ENCODE measurements around the gene LRP5. TPM values are rescaled to one million over a fixed set of nuclear protein-coding genes. Genes with fewer than 3 reads are reported as not detected.

The LRP5 gene
- total and polyA plus RNA-seq, 9 of the 15 experiments (the other 6 are each of a cell fraction or from before 2014, with no cell fraction given) = 0.48 to 44.2 (median 13.5) TPM

DNA sequence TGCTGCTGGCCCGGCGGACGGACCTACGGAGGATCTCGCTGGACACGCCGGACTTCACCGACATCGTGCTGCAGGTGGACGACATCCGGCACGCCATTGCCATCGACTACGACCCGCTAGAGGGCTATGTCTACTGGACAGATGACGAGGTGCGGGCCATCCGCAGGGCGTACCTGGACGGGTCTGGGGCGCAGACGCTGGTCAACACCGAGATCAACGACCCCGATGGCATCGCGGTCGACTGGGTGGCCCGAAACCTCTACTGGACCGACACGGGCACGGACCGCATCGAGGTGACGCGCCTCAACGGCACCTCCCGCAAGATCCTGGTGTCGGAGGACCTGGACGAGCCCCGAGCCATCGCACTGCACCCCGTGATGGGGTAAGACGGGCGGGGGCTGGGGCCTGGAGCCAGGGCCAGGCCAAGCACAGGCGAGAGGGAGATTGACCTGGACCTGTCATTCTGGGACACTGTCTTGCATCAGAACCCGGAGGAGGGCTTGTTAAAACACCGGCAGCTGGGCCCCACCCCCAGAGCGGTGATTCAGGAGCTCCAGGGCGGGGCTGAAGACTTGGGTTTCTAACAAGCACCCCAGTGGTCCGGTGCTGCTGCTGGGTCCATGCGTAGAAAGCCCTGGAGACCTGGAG, 74.1 kb downstream of the LRP5 start (continued):
- TF ChIP-seq, protein P1, sequence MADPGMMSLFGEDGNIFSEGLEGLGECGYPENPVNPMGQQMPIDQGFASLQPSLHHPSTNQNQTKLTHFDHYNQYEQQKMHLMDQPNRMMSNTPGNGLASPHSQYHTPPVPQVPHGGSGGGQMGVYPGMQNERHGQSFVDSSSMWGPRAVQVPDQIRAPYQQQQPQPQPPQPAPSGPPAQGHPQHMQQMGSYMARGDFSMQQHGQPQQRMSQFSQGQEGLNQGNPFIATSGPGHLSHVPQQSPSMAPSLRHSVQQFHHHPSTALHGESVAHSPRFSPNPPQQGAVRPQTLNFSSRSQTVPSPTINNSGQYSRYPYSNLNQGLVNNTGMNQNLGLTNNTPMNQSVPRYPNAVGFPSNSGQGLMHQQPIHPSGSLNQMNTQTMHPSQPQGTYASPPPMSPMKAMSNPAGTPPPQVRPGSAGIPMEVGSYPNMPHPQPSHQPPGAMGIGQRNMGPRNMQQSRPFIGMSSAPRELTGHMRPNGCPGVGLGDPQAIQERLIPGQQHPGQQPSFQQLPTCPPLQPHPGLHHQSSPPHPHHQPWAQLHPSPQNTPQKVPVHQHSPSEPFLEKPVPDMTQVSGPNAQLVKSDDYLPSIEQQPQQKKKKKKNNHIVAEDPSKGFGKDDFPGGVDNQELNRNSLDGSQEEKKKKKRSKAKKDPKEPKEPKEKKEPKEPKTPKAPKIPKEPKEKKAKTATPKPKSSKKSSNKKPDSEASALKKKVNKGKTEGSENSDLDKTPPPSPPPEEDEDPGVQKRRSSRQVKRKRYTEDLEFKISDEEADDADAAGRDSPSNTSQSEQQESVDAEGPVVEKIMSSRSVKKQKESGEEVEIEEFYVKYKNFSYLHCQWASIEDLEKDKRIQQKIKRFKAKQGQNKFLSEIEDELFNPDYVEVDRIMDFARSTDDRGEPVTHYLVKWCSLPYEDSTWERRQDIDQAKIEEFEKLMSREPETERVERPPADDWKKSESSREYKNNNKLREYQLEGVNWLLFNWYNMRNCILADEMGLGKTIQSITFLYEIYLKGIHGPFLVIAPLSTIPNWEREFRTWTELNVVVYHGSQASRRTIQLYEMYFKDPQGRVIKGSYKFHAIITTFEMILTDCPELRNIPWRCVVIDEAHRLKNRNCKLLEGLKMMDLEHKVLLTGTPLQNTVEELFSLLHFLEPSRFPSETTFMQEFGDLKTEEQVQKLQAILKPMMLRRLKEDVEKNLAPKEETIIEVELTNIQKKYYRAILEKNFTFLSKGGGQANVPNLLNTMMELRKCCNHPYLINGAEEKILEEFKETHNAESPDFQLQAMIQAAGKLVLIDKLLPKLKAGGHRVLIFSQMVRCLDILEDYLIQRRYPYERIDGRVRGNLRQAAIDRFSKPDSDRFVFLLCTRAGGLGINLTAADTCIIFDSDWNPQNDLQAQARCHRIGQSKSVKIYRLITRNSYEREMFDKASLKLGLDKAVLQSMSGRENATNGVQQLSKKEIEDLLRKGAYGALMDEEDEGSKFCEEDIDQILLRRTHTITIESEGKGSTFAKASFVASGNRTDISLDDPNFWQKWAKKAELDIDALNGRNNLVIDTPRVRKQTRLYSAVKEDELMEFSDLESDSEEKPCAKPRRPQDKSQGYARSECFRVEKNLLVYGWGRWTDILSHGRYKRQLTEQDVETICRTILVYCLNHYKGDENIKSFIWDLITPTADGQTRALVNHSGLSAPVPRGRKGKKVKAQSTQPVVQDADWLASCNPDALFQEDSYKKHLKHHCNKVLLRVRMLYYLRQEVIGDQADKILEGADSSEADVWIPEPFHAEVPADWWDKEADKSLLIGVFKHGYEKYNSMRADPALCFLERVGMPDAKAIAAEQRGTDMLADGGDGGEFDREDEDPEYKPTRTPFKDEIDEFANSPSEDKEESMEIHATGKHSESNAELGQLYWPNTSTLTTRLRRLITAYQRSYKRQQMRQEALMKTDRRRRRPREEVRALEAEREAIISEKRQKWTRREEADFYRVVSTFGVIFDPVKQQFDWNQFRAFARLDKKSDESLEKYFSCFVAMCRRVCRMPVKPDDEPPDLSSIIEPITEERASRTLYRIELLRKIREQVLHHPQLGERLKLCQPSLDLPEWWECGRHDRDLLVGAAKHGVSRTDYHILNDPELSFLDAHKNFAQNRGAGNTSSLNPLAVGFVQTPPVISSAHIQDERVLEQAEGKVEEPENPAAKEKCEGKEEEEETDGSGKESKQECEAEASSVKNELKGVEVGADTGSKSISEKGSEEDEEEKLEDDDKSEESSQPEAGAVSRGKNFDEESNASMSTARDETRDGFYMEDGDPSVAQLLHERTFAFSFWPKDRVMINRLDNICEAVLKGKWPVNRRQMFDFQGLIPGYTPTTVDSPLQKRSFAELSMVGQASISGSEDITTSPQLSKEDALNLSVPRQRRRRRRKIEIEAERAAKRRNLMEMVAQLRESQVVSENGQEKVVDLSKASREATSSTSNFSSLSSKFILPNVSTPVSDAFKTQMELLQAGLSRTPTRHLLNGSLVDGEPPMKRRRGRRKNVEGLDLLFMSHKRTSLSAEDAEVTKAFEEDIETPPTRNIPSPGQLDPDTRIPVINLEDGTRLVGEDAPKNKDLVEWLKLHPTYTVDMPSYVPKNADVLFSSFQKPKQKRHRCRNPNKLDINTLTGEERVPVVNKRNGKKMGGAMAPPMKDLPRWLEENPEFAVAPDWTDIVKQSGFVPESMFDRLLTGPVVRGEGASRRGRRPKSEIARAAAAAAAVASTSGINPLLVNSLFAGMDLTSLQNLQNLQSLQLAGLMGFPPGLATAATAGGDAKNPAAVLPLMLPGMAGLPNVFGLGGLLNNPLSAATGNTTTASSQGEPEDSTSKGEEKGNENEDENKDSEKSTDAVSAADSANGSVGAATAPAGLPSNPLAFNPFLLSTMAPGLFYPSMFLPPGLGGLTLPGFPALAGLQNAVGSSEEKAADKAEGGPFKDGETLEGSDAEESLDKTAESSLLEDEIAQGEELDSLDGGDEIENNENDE (IDR thresholded peaks at IDR 0.05; ENCODE audit: low read depth, low read length) = no peak
- TF ChIP-seq TGIF2 (CRISPR knock-in tag; IDR thresholded peaks at IDR 0.05) = no peak

All from K562 (cell line).